Endothelial cell of coronary artery (primary cell): ENCODE results near the gene CTCF. TPM values are rescaled to one million over a fixed set of nuclear protein-coding genes. Genes with fewer than 3 reads are reported as not detected.

Source experiments
- total RNA-seq: library from RNA; depleted of rRNA; stranded (reverse); fragments of >200 nt; gene quantifications from 2 replicates; pipeline ENCODE4 v1.2.3, GENCODE V29; 2014

CTCF gene
- 23.4 and 26.3 TPM in 2 replicates for total RNA-seq

GRCh38 chr16:67562526-67562917 lies at the start of gene CTCF:
TSS of gene CTCF (plus strand) at chr16:67562526. CDS start at chr16:67610833, 48,307 bp downstream.

GRCh38 chr16:67528222-67528869 lies 34.0 kb upstream of the CTCF start, which contains the start of gene RIPOR1:
TSS of gene RIPOR1 (plus strand) at chr16:67528829. CDS start at chr16:67538447, 9,618 bp downstream.

GRCh38 chr16:67659675-67660563 lies 97.6 kb downstream of the CTCF start, which contains the start of gene ACD:
TSS of gene ACD (minus strand) at chr16:67660260. CDS start at chr16:67660220, 40 bp downstream.

GRCh38 chr16:67660564-67661028 lies 98.3 kb downstream of the CTCF start, which contains the start of gene PARD6A:
TSS of gene PARD6A (plus strand) at chr16:67660960. CDS start at chr16:67661039, 79 bp downstream.

GRCh38 chr16:67666559-67667452 lies 104.5 kb downstream of the CTCF start, which contains the start of the genes C16orf86 and ENKD1:
TSS of gene C16orf86 (plus strand) at chr16:67666814. CDS start at chr16:67666971, 157 bp downstream.
TSS of gene ENKD1 (minus strand) at chr16:67666750. CDS start at chr16:67666442, 308 bp downstream.

Other genes starting within 250 kb of the CTCF start
- under 0.01 and 0.09 TPM in 2 replicates for gene KCTD19, start 235.8 kb upstream of the CTCF start, total RNA-seq
- 0.28 and 2.7 TPM in 2 replicates for gene LRRC36, start 235.7 kb upstream of the CTCF start, total RNA-seq
- gene TPPP3, start 169.0 kb upstream of the CTCF start, total RNA-seq, result 0.18 and 0.28 TPM in 2 replicates
- 5.9 and 6.0 TPM in 2 replicates for gene ZDHHC1, start 146.0 kb upstream of the CTCF start, total RNA-seq
- gene HSD11B2, start 131.4 kb upstream of the CTCF start, total RNA-seq, result not detected in 2 replicates
- 78.7 and 86.7 TPM in 2 replicates for gene ATP6V0D1, start 81.4 kb upstream of the CTCF start, total RNA-seq
- gene AGRP, start 79.0 kb upstream of the CTCF start, total RNA-seq, result not detected in 2 replicates
- 43.0 and 68.8 TPM in 2 replicates for gene RIPOR1, start 33.7 kb upstream of the CTCF start, total RNA-seq
- gene CARMIL2, start 82.6 kb downstream of the CTCF start, total RNA-seq, result 0.28 and 0.36 TPM in 2 replicates
- 13.4 and 14.6 TPM in 2 replicates for gene ACD, start 97.7 kb downstream of the CTCF start, total RNA-seq
- gene PARD6A, start 98.4 kb downstream of the CTCF start, total RNA-seq, result 2.4 and 2.6 TPM in 2 replicates
- 19.4 and 22.2 TPM in 2 replicates for gene ENKD1, start 104.2 kb downstream of the CTCF start, total RNA-seq
- 0.99 and 1.2 TPM in 2 replicates for gene C16orf86, start 104.3 kb downstream of the CTCF start, total RNA-seq
- 48.8 and 57.4 TPM in 2 replicates for gene GFOD2, start 156.8 kb downstream of the CTCF start, total RNA-seq
- 4.6 and 5.6 TPM in 2 replicates for gene RANBP10, start 244.0 kb downstream of the CTCF start, total RNA-seq
- gene TSNAXIP1, start 244.4 kb downstream of the CTCF start, total RNA-seq, result 0.85 and 0.90 TPM in 2 replicates